CD14-positive monocyte (primary cell): ENCODE measurements around the gene HOXD10. TPM values are rescaled to one million over a fixed set of nuclear protein-coding genes. Genes with fewer than 3 reads are reported as not detected.
A peak's percentile ranks its signal among the peaks of the same experiment; 100 is the strongest.

Experiments
- DNase-seq, 3 donors: peaks; one replicate each; pipeline ENCODE4 v3.0.0-alpha.2; 2011 to 2022
- H2AFZ ChIP-seq: 2 replicates; pipeline ENCODE4 v1.6.0; 2012; ENCODE audit warnings: mild to moderate bottlenecking, low read depth, low read length, inconsistent platforms; ENCODE audit not compliant: insufficient read depth, poor library complexity, severe bottlenecking
- H3K27ac ChIP-seq, 2 donors: 1 replicate in 1 of 2; 2 replicates in 1 of 2; pipeline ENCODE4 v1.5.1; 2012 to 2013; ENCODE audit warnings: low read length in 2 of 2, control low read depth in 1 of 2, inconsistent platforms in 1 of 2, low read depth in 1 of 2, mild to moderate bottlenecking in 1 of 2
- H3K27me3 ChIP-seq, 2 donors: one replicate each; pipeline versions ENCODE4 v1.6.0 to v1.6.1; 2011 to 2013; ENCODE audit warnings: low read length in 2 of 2; ENCODE audit not compliant: control insufficient read depth in 2 of 2, insufficient read depth in 2 of 2
- H3K36me3 ChIP-seq, 2 donors: replicated peaks in 1 of 2; 1 replicate in 1 of 2; 2 replicates in 1 of 2; pipeline versions ENCODE4 v1.5.1 to v1.6.1; 2012 to 2013; ENCODE audit warnings: low read length in 2 of 2, control low read depth in 1 of 2, inconsistent platforms in 1 of 2, mild to moderate bottlenecking in 1 of 2; ENCODE audit not compliant: insufficient read depth in 2 of 2, control insufficient read depth in 1 of 2
- H3K4me1 ChIP-seq, 2 donors: 1 replicate in 1 of 2; 2 replicates in 1 of 2; pipeline versions ENCODE4 v1.5.1 to v1.6.1; 2012 to 2013; ENCODE audit warnings: low read length in 2 of 2, control low read depth in 1 of 2, inconsistent platforms in 1 of 2, mild to moderate bottlenecking in 1 of 2, moderate library complexity in 1 of 2; ENCODE audit not compliant: insufficient read depth in 2 of 2, control insufficient read depth in 1 of 2
- H3K4me2 ChIP-seq: replicated peaks from 2 replicates; pipeline ENCODE3; 2012; ENCODE audit warnings: low read length, moderate library complexity, mild to moderate bottlenecking; ENCODE audit not compliant: poor library complexity, severe bottlenecking; ENCODE audit errors: extremely low read depth
- H3K4me3 ChIP-seq, 3 experiments: fragments of 200-600 bp in 1 of 3; sonication (generic) in 1 of 3; replicated peaks in 1 of 3; 1 replicate in 2 of 3; 2 replicates in 1 of 3; pipeline ENCODE4 v1.5.1; 2011 to 2013; ENCODE audit warnings: low read length in 3 of 3, mild to moderate bottlenecking in 3 of 3, control low read depth in 2 of 3, low read depth in 2 of 3, inconsistent platforms in 1 of 3, moderate library complexity in 1 of 3
- H3K79me2 ChIP-seq: 2 replicates; pipeline ENCODE4 v1.6.0; 2012; ENCODE audit warnings: mild to moderate bottlenecking, control low read depth, inconsistent platforms, low read length, moderate library complexity; ENCODE audit not compliant: insufficient read depth
- H3K9ac ChIP-seq: 2 replicates; pipeline ENCODE4 v1.6.0; 2017; ENCODE audit warnings: low read length, mild to moderate bottlenecking; ENCODE audit not compliant: insufficient read depth, poor library complexity, severe bottlenecking
- H3K9me3 ChIP-seq, 2 donors: replicated peaks in 1 of 2; 1 replicate in 1 of 2; 2 replicates in 1 of 2; pipeline versions ENCODE4 v1.5.1 to v1.6.1; 2012 to 2013; ENCODE audit warnings: low read length in 2 of 2, control low read depth in 1 of 2; ENCODE audit not compliant: control insufficient read depth in 1 of 2, insufficient read depth in 1 of 2
- H4K20me1 ChIP-seq: 2 replicates; pipeline ENCODE4 v1.6.0; 2012; ENCODE audit warnings: mild to moderate bottlenecking, low read length, control low read depth, moderate library complexity; ENCODE audit not compliant: insufficient read depth
- H3K27ac Mint-ChIP-seq, 7 donors: one replicate each; pipeline ENCODE4 v1.8.0; 2020; ENCODE audit warnings: mild to moderate bottlenecking in 7 of 7, mixed read lengths in 7 of 7, moderate library complexity in 6 of 7, inconsistent platforms in 2 of 7
- H3K27me3 Mint-ChIP-seq, 3 donors: one replicate each; pipeline ENCODE4 v1.8.0; 2021 to 2022; ENCODE audit warnings: low read depth in 3 of 3, mild to moderate bottlenecking in 3 of 3, mixed read lengths in 3 of 3, moderate library complexity in 3 of 3, inconsistent platforms in 1 of 3
- H3K36me3 Mint-ChIP-seq, 2 donors: one replicate each; pipeline ENCODE4 v1.8.0; 2020; ENCODE audit warnings: mixed read lengths in 2 of 2, inconsistent platforms in 1 of 2, mild to moderate bottlenecking in 1 of 2
- H3K4me1 Mint-ChIP-seq: one replicate; pipeline ENCODE4 v1.8.0; 2020; ENCODE audit warnings: mild to moderate bottlenecking, mixed read lengths
- H3K4me3 Mint-ChIP-seq, 2 donors: one replicate each; pipeline ENCODE4 v1.8.0; 2020; ENCODE audit warnings: mild to moderate bottlenecking in 2 of 2, mixed read lengths in 2 of 2, moderate library complexity in 1 of 2
- H3K9me3 Mint-ChIP-seq, 7 donors: one replicate each; pipeline ENCODE4 v1.8.0; 2020 to 2022; ENCODE audit warnings: mixed read lengths in 7 of 7, mild to moderate bottlenecking in 6 of 7, moderate library complexity in 6 of 7, inconsistent platforms in 2 of 7
- WGBS: methylation state at CpG from one replicate; pipeline ENCODE4 v1.1.5; 2013; ENCODE audit warnings: missing lambda C conversion rate; ENCODE audit not compliant: insufficient coverage; 5-methylcytosine and 5-hydroxymethylcytosine counted together
- intact Hi-C, 2 donors: fragments of 100-400 bp; cut with micrococcal nuclease; formaldehyde crosslinking; loops; one replicate each; pipeline versions ENCODE4 v1.15.0 to v1.15.1; 2023
- polyA plus RNA-seq, 3 donors: library from polyadenylated mRNA; depleted of rRNA in 1 of 3; unstranded in 2 of 3; stranded (reverse) in 1 of 3; fragments of 300-500 nt in 2 of 3; fragments of >200 nt in 1 of 3; fragmentation: Illumina TruSeq in 2 of 3; gene quantifications; 1 replicate in 2 of 3; 2 replicates in 1 of 3; pipeline ENCODE4 v1.2.3, GENCODE V29; 2012 to 2021
- TF ChIP-seq, protein P1 (sequence below): fragments of 200-600 bp; IDR thresholded peaks from one replicate; pipeline ENCODE4 v1.8.0; 2022; ENCODE audit warnings: antibody characterized with exemption, mild to moderate bottlenecking

Gene HOXD10
- polyA plus RNA-seq, 3 donors, result not detected

DNA sequence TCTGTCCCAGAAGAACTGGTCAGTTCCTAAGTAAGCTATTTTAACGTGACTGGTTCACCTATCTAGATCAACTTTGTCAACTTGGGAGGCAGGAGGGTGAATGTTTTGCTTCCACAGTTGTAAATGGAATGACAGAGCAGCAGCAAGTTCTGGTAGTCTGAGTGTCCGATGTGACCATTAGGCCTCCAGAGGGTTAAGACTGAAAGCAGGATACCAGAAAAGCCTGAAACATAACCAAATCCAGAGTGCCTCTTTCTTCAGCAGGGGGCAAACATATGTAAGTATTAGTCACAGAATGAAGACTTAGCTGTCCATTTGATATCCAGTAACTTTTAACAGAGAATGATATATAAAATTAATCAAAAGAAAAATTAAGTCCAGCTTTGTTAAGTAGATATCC, 49.7 kb downstream of the HOXD10 start:
- no peak for DNase-seq
- peaks cover 82 to 100% of the 10 kb centered on the region in 2 donors for H3K27me3 ChIP-seq
- H3K27me3 Mint-ChIP-seq, result peaks cover 93 to 100% (median 100%) of the 10 kb centered on the region in 3 donors
- H3K27ac ChIP-seq, result no peak overlapping the region
- H3K27ac Mint-ChIP-seq, result no peak overlapping the region
- no peak overlapping the region for H3K4me2 ChIP-seq
- no peak overlapping the region for H2AFZ ChIP-seq
- 20% methylated on average over 1 of the region's 2 CpGs for WGBS
- peaks cover 0 to 8% of the 10 kb centered on the region in 2 donors for H3K36me3 Mint-ChIP-seq
- no peak overlapping the region for H3K9ac ChIP-seq
- no peak overlapping the region for H3K4me3 ChIP-seq
- peak overlapping the region in 1 of 2 donors; percentile 69 for H3K4me3 Mint-ChIP-seq
- peaks cover 0 to 42% (median 26%) of the 10 kb centered on the region in 7 donors for H3K9me3 Mint-ChIP-seq
- no peaks in the 10 kb centered on the region for H3K79me2 ChIP-seq
- H3K36me3 ChIP-seq, result no peaks in the 10 kb centered on the region
- H3K4me1 ChIP-seq, result no peaks in the 10 kb centered on the region
- TF ChIP-seq, protein P1, sequence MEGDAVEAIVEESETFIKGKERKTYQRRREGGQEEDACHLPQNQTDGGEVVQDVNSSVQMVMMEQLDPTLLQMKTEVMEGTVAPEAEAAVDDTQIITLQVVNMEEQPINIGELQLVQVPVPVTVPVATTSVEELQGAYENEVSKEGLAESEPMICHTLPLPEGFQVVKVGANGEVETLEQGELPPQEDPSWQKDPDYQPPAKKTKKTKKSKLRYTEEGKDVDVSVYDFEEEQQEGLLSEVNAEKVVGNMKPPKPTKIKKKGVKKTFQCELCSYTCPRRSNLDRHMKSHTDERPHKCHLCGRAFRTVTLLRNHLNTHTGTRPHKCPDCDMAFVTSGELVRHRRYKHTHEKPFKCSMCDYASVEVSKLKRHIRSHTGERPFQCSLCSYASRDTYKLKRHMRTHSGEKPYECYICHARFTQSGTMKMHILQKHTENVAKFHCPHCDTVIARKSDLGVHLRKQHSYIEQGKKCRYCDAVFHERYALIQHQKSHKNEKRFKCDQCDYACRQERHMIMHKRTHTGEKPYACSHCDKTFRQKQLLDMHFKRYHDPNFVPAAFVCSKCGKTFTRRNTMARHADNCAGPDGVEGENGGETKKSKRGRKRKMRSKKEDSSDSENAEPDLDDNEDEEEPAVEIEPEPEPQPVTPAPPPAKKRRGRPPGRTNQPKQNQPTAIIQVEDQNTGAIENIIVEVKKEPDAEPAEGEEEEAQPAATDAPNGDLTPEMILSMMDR, result no peak
- no peaks in the 10 kb centered on the region for H3K4me1 Mint-ChIP-seq
- intact Hi-C loops, result no loop called here
- H4K20me1 ChIP-seq, result no peaks in the 10 kb centered on the region
- H3K9me3 ChIP-seq, result peaks cover 0 to 40% of the 10 kb centered on the region in 2 donors

DNA sequence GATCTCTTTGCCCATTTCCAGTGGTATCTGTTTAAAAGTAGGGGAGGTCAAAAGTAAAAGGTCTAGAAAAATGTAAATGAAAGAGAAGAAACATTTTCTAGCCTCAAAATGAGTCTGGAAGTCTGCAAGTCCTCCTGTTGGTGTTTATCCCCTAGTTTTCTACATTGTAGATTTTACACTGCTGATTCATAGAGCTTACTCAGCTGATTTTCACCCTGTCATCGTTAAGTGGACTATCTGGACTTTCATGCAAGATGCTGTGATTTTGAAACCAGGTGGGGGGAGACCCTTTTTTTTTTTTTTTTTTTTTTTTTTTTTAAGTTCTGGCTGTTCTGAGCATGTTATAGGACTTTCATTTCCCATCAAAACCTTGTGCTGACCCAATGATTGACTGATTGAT, 50.8 kb downstream of the HOXD10 start:
- peaks cover 83 to 100% of the 10 kb centered on the region in 2 donors for H3K27me3 ChIP-seq
- intact Hi-C loops, result no loop called here
- no peak overlapping the region for H3K4me3 ChIP-seq
- H3K9ac ChIP-seq, result no peak overlapping the region
- H4K20me1 ChIP-seq, result no peaks in the 10 kb centered on the region
- peaks cover 92 to 100% (median 100%) of the 10 kb centered on the region in 3 donors for H3K27me3 Mint-ChIP-seq
- no CpG with 5 or more reads among the region's 1 CpG for WGBS
- peaks cover 0 to 48% of the 10 kb centered on the region in 2 donors for H3K9me3 ChIP-seq
- H3K9me3 Mint-ChIP-seq, result peaks cover 0 to 45% (median 26%) of the 10 kb centered on the region in 7 donors
- H2AFZ ChIP-seq, result no peak overlapping the region
- no peak overlapping the region for H3K4me2 ChIP-seq
- H3K36me3 Mint-ChIP-seq, result peaks cover 0 to 8% of the 10 kb centered on the region in 2 donors
- TF ChIP-seq, protein P1, result no peak
- H3K27ac ChIP-seq, result no peak overlapping the region
- no peaks in the 10 kb centered on the region for H3K4me1 ChIP-seq
- no peaks in the 10 kb centered on the region for H3K36me3 ChIP-seq
- no peak overlapping the region for H3K27ac Mint-ChIP-seq
- no peak for DNase-seq
- H3K79me2 ChIP-seq, result no peaks in the 10 kb centered on the region
- H3K4me1 Mint-ChIP-seq, result no peaks in the 10 kb centered on the region
- peak overlapping the region in 1 of 2 donors; percentile 69 for H3K4me3 Mint-ChIP-seq
